BE2C (cell line): Measurements from ENCODE around the gene GLCE.

ENCODE experiments used
- DNase-seq: peaks from one replicate; pipeline ENCODE4 v3.0.0-alpha.2; 2020
- H3K27me3 ChIP-seq: fragments of 250-450 bp; sonication (Bioruptor Pico); 2 replicates; pipeline ENCODE4 v1.5.1; 2020; ENCODE audit warnings: mild to moderate bottlenecking
- H3K36me3 ChIP-seq: fragments of 250-450 bp; sonication (Bioruptor Pico); 2 replicates; pipeline ENCODE4 v1.5.1; 2020; ENCODE audit warnings: mild to moderate bottlenecking
- H3K4me1 ChIP-seq: fragments of 250-450 bp; sonication (Bioruptor Pico); 2 replicates; pipeline ENCODE4 v1.5.1; 2020
- H3K4me3 ChIP-seq: 2 replicates; pipeline ENCODE4 v1.5.1; 2011; ENCODE audit warnings: low read depth, low read length
- H3K9me3 ChIP-seq: fragments of 250-450 bp; sonication (Bioruptor Pico); 2 replicates; pipeline ENCODE4 v1.5.1; 2020
- TF ChIP-seq, protein P1 (sequence below): IDR thresholded peaks from 2 replicates; pipeline ENCODE4 v1.5.1; 2012; ENCODE audit warnings: mild to moderate bottlenecking, low read depth, low read length

The GLCE gene

DNA sequence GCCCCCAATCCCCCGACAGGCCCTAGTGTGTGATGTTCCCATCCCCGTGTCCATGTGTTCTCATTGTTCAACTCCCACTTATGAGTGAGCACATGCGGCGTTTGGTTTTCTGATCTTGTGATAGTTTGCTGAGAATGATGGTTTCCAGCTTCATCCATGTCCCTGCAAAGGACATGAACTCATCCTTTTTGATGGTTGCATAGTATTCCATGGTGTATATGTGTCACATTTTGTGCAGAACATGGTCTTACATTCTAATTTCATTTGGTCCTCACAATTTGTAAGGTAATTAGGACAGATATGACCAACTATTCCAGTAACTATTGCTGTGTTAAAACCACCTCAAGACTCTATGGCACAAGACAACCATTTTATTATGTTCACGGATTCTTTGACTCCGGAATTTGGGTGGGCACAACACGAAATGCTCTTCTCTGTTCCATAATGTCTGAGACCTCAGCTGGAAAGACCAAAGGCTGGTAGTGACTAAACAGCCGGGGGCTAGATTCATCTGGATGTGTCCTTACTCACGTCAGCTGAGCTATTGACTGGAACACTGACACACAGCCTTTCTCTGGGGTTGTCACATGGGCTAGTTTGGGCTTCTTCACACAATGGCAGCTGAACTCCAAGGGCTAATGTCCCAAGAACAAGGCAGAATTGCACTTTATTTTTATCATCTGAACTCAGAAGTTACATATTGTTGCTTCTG lies 13.6 kb upstream of the GLCE start:
- Histone ChIP-seq H3K36me3 (no peaks in the 10 kb centered on the region), H3K27me3 (no peaks in the 10 kb centered on the region), H3K4me1 (peaks cover 6% of the 10 kb centered on the region), H3K9me3 (no peaks in the 10 kb centered on the region), H3K4me3 (no peak overlapping the region)
- DNase-seq: no peak
- TF ChIP-seq, protein P1, sequence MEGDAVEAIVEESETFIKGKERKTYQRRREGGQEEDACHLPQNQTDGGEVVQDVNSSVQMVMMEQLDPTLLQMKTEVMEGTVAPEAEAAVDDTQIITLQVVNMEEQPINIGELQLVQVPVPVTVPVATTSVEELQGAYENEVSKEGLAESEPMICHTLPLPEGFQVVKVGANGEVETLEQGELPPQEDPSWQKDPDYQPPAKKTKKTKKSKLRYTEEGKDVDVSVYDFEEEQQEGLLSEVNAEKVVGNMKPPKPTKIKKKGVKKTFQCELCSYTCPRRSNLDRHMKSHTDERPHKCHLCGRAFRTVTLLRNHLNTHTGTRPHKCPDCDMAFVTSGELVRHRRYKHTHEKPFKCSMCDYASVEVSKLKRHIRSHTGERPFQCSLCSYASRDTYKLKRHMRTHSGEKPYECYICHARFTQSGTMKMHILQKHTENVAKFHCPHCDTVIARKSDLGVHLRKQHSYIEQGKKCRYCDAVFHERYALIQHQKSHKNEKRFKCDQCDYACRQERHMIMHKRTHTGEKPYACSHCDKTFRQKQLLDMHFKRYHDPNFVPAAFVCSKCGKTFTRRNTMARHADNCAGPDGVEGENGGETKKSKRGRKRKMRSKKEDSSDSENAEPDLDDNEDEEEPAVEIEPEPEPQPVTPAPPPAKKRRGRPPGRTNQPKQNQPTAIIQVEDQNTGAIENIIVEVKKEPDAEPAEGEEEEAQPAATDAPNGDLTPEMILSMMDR: no peak

GRCh38 chr15:69148465-69148864 lies 12.0 kb upstream of the GLCE start:
- H3K36me3 ChIP-seq: no peaks in the 10 kb centered on the region
- H3K4me1 ChIP-seq: peaks cover 5% of the 10 kb centered on the region
- H3K4me3 ChIP-seq: no peak overlapping the region
- H3K27me3 ChIP-seq: no peaks in the 10 kb centered on the region
- DNase-seq: no peak
- no peaks in the 10 kb centered on the region for H3K9me3 ChIP-seq
- TF ChIP-seq, protein P1: no peak

DNA sequence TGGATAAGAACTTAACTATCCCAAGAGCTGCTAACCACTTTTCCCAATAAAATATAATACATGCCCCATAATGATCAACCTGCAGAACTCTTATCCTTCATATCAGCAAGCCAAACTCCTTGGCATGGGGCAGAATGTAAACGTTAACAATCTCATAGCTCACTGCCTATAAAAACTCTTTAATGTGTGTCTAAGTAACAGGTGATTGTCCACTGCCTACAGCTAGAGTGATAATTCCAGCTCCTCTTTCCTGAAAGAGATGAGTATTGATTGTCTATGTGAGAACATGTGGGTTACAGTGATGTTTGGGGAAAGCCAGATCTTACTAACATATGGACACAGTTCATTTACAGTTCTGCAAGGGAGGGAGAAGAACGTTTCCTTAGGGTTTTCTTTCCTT lies 11.3 kb upstream of the GLCE start:
- Histone ChIP-seq H3K27me3 (no peaks in the 10 kb centered on the region), H3K36me3 (no peaks in the 10 kb centered on the region)

DNA sequence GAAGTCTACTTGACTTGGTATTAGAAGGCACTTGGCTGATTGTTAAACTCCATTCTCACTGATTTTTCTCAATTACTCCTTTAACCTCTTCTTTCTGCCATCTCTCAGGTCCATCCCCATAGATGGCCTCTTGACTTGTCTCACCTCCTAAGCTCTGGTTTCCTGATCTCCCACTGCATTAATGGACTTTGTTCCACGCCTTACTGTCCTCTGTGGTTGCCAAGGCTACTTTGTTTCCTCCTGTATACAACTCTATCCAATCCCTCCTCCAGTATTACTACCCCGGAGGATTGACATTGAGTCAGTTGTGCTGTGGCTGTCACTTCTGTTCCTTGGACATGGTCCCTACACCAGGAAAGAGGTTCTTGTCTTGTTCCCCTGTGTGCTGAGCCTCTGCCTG lies 10.6 kb upstream of the GLCE start:
- H3K27me3 ChIP-seq: no peaks in the 10 kb centered on the region
- TF ChIP-seq, protein P1: no peak
- DNase-seq: no peak

More for the DNA sequence above, 11.3 kb upstream of the GLCE start:
- DNase-seq: no peak
- H3K4me3 ChIP-seq: no peak overlapping the region
- H3K9me3 ChIP-seq: no peaks in the 10 kb centered on the region
- H3K4me1 ChIP-seq: peaks cover 5% of the 10 kb centered on the region
- TF ChIP-seq, protein P1: no peak

DNA sequence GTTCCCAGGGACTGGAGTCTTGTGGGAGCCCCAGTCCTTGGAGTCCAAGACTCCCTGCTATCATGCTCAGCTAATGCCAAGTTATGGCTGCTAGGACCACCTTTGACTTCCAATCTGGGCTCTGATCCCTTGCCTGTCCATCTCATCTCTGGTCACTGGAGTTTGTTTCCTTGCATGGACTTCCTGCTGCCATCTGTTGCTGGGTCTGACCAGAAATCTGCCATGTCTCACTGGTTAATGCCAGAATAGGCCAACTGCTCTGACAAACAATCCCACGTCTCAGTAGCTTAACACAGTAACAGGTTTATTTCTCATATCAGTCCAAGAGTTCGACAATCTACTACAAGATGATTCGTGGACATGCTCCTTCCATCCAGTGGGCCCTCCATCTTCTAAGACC lies 10.1 kb upstream of the GLCE start:
- TF ChIP-seq, protein P1: no peak
- no peak overlapping the region for H3K4me3 ChIP-seq
- no peaks in the 10 kb centered on the region for H3K9me3 ChIP-seq
- no peaks in the 10 kb centered on the region for H3K27me3 ChIP-seq
- DNase-seq: no peak
- peaks cover 2% of the 10 kb centered on the region for H3K4me1 ChIP-seq
- H3K36me3 ChIP-seq: no peaks in the 10 kb centered on the region

More for the DNA sequence above, 10.6 kb upstream of the GLCE start:
- Histone ChIP-seq H3K4me1 (peaks cover 5% of the 10 kb centered on the region), H3K9me3 (no peaks in the 10 kb centered on the region), H3K36me3 (no peaks in the 10 kb centered on the region), H3K4me3 (no peak overlapping the region)

DNA sequence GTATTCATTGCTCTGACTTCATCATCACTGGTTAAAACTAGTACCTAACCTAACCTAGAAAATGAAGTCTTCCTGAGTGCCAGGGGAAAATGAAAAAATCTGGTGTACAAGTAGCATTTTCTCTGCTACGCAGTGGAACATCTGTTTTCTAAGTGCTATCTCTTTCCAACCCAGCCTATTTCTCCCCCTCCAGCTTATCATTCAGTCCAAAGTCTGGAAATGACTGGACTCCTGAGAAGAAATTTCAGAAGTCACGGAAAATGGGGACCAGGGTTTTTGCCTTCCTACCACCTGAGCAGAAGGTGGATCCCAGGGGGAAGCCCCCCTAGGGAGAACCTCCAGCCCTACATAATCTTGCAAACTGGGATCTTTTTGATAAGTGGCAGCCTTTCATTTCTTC lies 9.6 kb upstream of the GLCE start:
- H3K36me3 ChIP-seq: no peaks in the 10 kb centered on the region
- H3K4me3 ChIP-seq: no peak overlapping the region
- no peaks in the 10 kb centered on the region for H3K9me3 ChIP-seq
- H3K4me1 ChIP-seq: no peaks in the 10 kb centered on the region; the same call in 1 of the 2 replicates
- no peaks in the 10 kb centered on the region for H3K27me3 ChIP-seq
- no peak for DNase-seq
- TF ChIP-seq, protein P1: no peak
